HG03095 (cell line): ENCODE data around the gene KRTAP10-2.

Experiments
- ATAC-seq: cut with Tn5 transposase; IDR thresholded peaks from one replicate; pipeline ENCODE4 v1.9.1; 2021; ENCODE audit warnings: moderate library complexity; ENCODE audit not compliant: unreplicated experiment

Gene KRTAP10-2

GRCh38 chr21:44540741-44541288, 10.5 kb downstream of the KRTAP10-2 start:
- no peak for ATAC-seq

GRCh38 chr21:44539991-44540666, 11.2 kb downstream of the KRTAP10-2 start, which contains the start of gene KRTAP10-1:
Gene KRTAP10-1, minus strand, starts transcription at chr21:44540195. Its CDS starts 45 bp downstream, at chr21:44540150.
- ATAC-seq: no peak

- no peak for ATAC-seq
These were observed 12.3 kb downstream of the KRTAP10-2 start for GRCh38 chr21:44539046-44539445.

- no peak for ATAC-seq
These were observed 13.1 kb downstream of the KRTAP10-2 start for GRCh38 chr21:44537930-44538911.

GRCh38 chr21:44535963-44536362, 15.3 kb downstream of the KRTAP10-2 start:
- ATAC-seq: no peak

- ATAC-seq: no peak
These were observed 16.6 kb downstream of the KRTAP10-2 start for GRCh38 chr21:44534688-44535087.

GRCh38 chr21:44533891-44534627, 17.2 kb downstream of the KRTAP10-2 start:
- no peak for ATAC-seq

GRCh38 chr21:44533121-44533890, 18.0 kb downstream of the KRTAP10-2 start:
- no peak for ATAC-seq

GRCh38 chr21:44532712-44533111, 18.6 kb downstream of the KRTAP10-2 start:
- ATAC-seq: no peak

- no peak for ATAC-seq
These were observed 19.4 kb downstream of the KRTAP10-2 start for GRCh38 chr21:44531606-44532564.

GRCh38 chr21:44530903-44531605, 20.3 kb downstream of the KRTAP10-2 start:
- ATAC-seq: no peak

- no peak for ATAC-seq
These were observed 20.9 kb downstream of the KRTAP10-2 start for GRCh38 chr21:44530221-44530902.

- ATAC-seq: no peak
These were observed 21.7 kb downstream of the KRTAP10-2 start for GRCh38 chr21:44529503-44530125.

- ATAC-seq: no peak
These were observed 22.3 kb downstream of the KRTAP10-2 start for GRCh38 chr21:44529011-44529421.

- ATAC-seq: no peak
These were observed 22.7 kb downstream of the KRTAP10-2 start for GRCh38 chr21:44528634-44528995.

- no peak for ATAC-seq
These were observed 23.2 kb downstream of the KRTAP10-2 start for GRCh38 chr21:44527983-44528633.
